ENCODE data around the gene TMOD1.
A peak's percentile ranks its signal among the peaks of the same experiment; 100 is the strongest.

Gene TMOD1

GRCh38 chr9:97592126-97592525 is 90.7 kb downstream of the TMOD1 start:
- no peak for DNase-seq

GRCh38 chr9:97593960-97594359 is 92.5 kb downstream of the TMOD1 start:
- TF ChIP-seq CTCF (IDR thresholded peaks at IDR 0.05; ENCODE audit: low read depth, low read length) = no peak
- no peaks in the 10 kb centered on the region for H3K9me3 ChIP-seq
- H3K27me3 ChIP-seq = no peaks in the 10 kb centered on the region
- peaks cover 73% of the 10 kb centered on the region for H3K36me3 ChIP-seq
- H3K4me1 ChIP-seq = peaks cover 26% of the 10 kb centered on the region
- no peak overlapping the region for H3K4me3 ChIP-seq (ENCODE audit: low read depth, low read length)
- peak; percentile 63 for DNase-seq

More at GRCh38 chr9:97592126-97592525, 90.7 kb downstream of the TMOD1 start:
- Histone ChIP-seq H3K4me3 (ENCODE audit: low read depth, low read length) (no peak overlapping the region), H3K9me3 (no peaks in the 10 kb centered on the region), H3K4me1 (peaks cover 19% of the 10 kb centered on the region), H3K36me3 (peaks cover 82% of the 10 kb centered on the region), H3K27me3 (no peaks in the 10 kb centered on the region)
- no peak for TF ChIP-seq CTCF (IDR thresholded peaks at IDR 0.05; ENCODE audit: low read depth, low read length)

- peaks cover 31% of the 10 kb centered on the region for H3K4me1 ChIP-seq
- TF ChIP-seq CTCF (IDR thresholded peaks at IDR 0.05; ENCODE audit: low read depth, low read length) = no peak
- H3K9me3 ChIP-seq = no peaks in the 10 kb centered on the region
- H3K36me3 ChIP-seq = peaks cover 74% of the 10 kb centered on the region
- no peak overlapping the region for H3K4me3 ChIP-seq (ENCODE audit: low read depth, low read length)
- peak; percentile 72 for DNase-seq
- H3K27me3 ChIP-seq = no peaks in the 10 kb centered on the region
Observed at GRCh38 chr9:97594381-97594921, 93.0 kb downstream of the TMOD1 start.

GRCh38 chr9:97596906-97597305 is 95.4 kb downstream of the TMOD1 start:
- no peaks in the 10 kb centered on the region for H3K9me3 ChIP-seq
- no peak for DNase-seq
- TF ChIP-seq CTCF (IDR thresholded peaks at IDR 0.05; ENCODE audit: low read depth, low read length) = no peak
- peaks cover 33% of the 10 kb centered on the region for H3K4me1 ChIP-seq
- H3K4me3 ChIP-seq (ENCODE audit: low read depth, low read length) = no peak overlapping the region
- H3K27me3 ChIP-seq = no peaks in the 10 kb centered on the region
- peaks cover 80% of the 10 kb centered on the region for H3K36me3 ChIP-seq

- TF ChIP-seq CTCF (IDR thresholded peaks at IDR 0.05; ENCODE audit: low read depth, low read length) = peak; percentile 97
- peaks cover 81% of the 10 kb centered on the region for H3K36me3 ChIP-seq
- DNase-seq = peak; percentile 87
- no peaks in the 10 kb centered on the region for H3K27me3 ChIP-seq
- H3K9me3 ChIP-seq = no peaks in the 10 kb centered on the region
- no peak overlapping the region for H3K4me3 ChIP-seq (ENCODE audit: low read depth, low read length)
- H3K4me1 ChIP-seq = peaks cover 26% of the 10 kb centered on the region
Observed at GRCh38 chr9:97598461-97599288, 97.2 kb downstream of the TMOD1 start.

- DNase-seq = no peak
- no peaks in the 10 kb centered on the region for H3K27me3 ChIP-seq
- H3K4me1 ChIP-seq = peaks cover 22% of the 10 kb centered on the region
- TF ChIP-seq CTCF (IDR thresholded peaks at IDR 0.05; ENCODE audit: low read depth, low read length) = peak; percentile 4; the same call in 1 of the 2 replicates
- no peaks in the 10 kb centered on the region for H3K9me3 ChIP-seq
- H3K4me3 ChIP-seq (ENCODE audit: low read depth, low read length) = no peak overlapping the region
- H3K36me3 ChIP-seq = peaks cover 83% of the 10 kb centered on the region
Observed at GRCh38 chr9:97599314-97599846, 97.9 kb downstream of the TMOD1 start.
